Measurements from ENCODE around the gene RAPGEF5.

RAPGEF5 gene

GRCh38 chr7:22189230-22189629 lies 167.7 kb downstream of the RAPGEF5 start:
- H3K4me3 ChIP-seq (replicated peaks; ENCODE audit: insufficient read depth, low read length): no peak overlapping the region
- no peak for DNase-seq (ENCODE audit: low read depth in 1 of 2, low spot score in 1 of 2)
- TF ChIP-seq REST (IDR thresholded peaks at IDR 0.05; ENCODE audit: insufficient replicate concordance, low read depth): no peak
- no peak for TF ChIP-seq CTCF (IDR thresholded peaks at IDR 0.05; ENCODE audit: insufficient read depth, low read length)
- no peak for TF ChIP-seq GABPA (IDR thresholded peaks at IDR 0.05; ENCODE audit: low read depth)
- no peak for TF ChIP-seq POLR2AphosphoS5 (IDR thresholded peaks at IDR 0.05; ENCODE audit: low read depth)
- TF ChIP-seq SPI1 (IDR thresholded peaks at IDR 0.05; ENCODE audit: borderline replicate concordance, low read depth): no peak
- no peaks in the 10 kb centered on the region for H3K27me3 ChIP-seq (ENCODE audit: insufficient read depth, poor library complexity, severe bottlenecking)
- no peak overlapping the region for H3K27ac ChIP-seq (replicated peaks)

- Histone ChIP-seq H3K27me3 (ENCODE audit: insufficient read depth, poor library complexity, severe bottlenecking) (no peaks in the 10 kb centered on the region), H3K27ac (replicated peaks) (no peak overlapping the region), H3K4me3 (replicated peaks; ENCODE audit: insufficient read depth, low read length) (no peak overlapping the region)
- no peak for TF ChIP-seq POLR2AphosphoS5 (IDR thresholded peaks at IDR 0.05; ENCODE audit: low read depth)
- no peak for TF ChIP-seq SPI1 (IDR thresholded peaks at IDR 0.05; ENCODE audit: borderline replicate concordance, low read depth)
- TF ChIP-seq REST (IDR thresholded peaks at IDR 0.05; ENCODE audit: insufficient replicate concordance, low read depth): no peak
- DNase-seq (ENCODE audit: low read depth in 1 of 2, low spot score in 1 of 2): no peak
These were observed 169.1 kb downstream of the RAPGEF5 start for GRCh38 chr7:22187691-22188348.

- H3K27ac ChIP-seq (replicated peaks): no peak overlapping the region
- H3K4me3 ChIP-seq (replicated peaks; ENCODE audit: insufficient read depth, low read length): no peak overlapping the region
- TF ChIP-seq GABPA (IDR thresholded peaks at IDR 0.05; ENCODE audit: low read depth): no peak
- no peak for TF ChIP-seq REST (IDR thresholded peaks at IDR 0.05; ENCODE audit: insufficient replicate concordance, low read depth)
- no peak for TF ChIP-seq CTCF (IDR thresholded peaks at IDR 0.05; ENCODE audit: insufficient read depth, low read length)
- TF ChIP-seq POLR2AphosphoS5 (IDR thresholded peaks at IDR 0.05; ENCODE audit: low read depth): no peak
- no peak for TF ChIP-seq SPI1 (IDR thresholded peaks at IDR 0.05; ENCODE audit: borderline replicate concordance, low read depth)
- DNase-seq (ENCODE audit: low read depth in 1 of 2, low spot score in 1 of 2): no peak
- H3K27me3 ChIP-seq (ENCODE audit: insufficient read depth, poor library complexity, severe bottlenecking): peaks cover 2% of the 10 kb centered on the region
These were observed 171.4 kb downstream of the RAPGEF5 start for GRCh38 chr7:22185559-22185958.

Measured in HL-60 (cell line).